HepG2 (cell line): ENCODE measurements around the gene PPM1F. TPM values are rescaled to one million over a fixed set of nuclear protein-coding genes. Genes with fewer than 3 reads are reported as not detected.

Experiments
- DMAP1 ChIP-seq: IDR thresholded peaks from 2 replicates; pipeline ENCODE4 v1.6.1; 2016
- HNRNPLL ChIP-seq: fragments of 200-400 bp; formaldehyde crosslinking; IDR thresholded peaks from 2 replicates; pipeline ENCODE4 v1.6.1; 2017; ENCODE audit warnings: mild to moderate bottlenecking, low read depth, low read length; ENCODE audit not compliant: poor library complexity, severe bottlenecking
- KDM6A ChIP-seq: IDR thresholded peaks from 2 replicates; pipeline ENCODE4 v1.6.1; 2016; ENCODE audit warnings: low read depth
- MAFK ChIP-seq, 2 experiments: IDR thresholded peaks in 1 of 2; conservative IDR thresholded peaks in 1 of 2; 2 replicates each; pipeline ENCODE4 v1.6.1; 2011; ENCODE audit warnings: improper control_type of control experiment in 2 of 2, low read length in 2 of 2
- PITX1 ChIP-seq: sonication (generic); formaldehyde crosslinking; IDR thresholded peaks from 2 replicates; pipeline ENCODE4 v1.5.1; 2020; ENCODE audit warnings: mild to moderate bottlenecking, missing genetic modification reagents
- POLR2A ChIP-seq, 2 experiments: IDR thresholded peaks; 2 replicates each; pipeline ENCODE4 v1.6.1; 2011; ENCODE audit warnings: low read depth in 2 of 2, low read length in 2 of 2, mild to moderate bottlenecking in 1 of 2, moderate library complexity in 1 of 2; ENCODE audit not compliant: insufficient read depth in 1 of 2
- RAD21 ChIP-seq: fragments of 450-650 bp; formaldehyde crosslinking; IDR thresholded peaks from 2 replicates; pipeline ENCODE4 v1.5.0; 2020; ENCODE audit warnings: mild to moderate bottlenecking
- RAD51 ChIP-seq: fragments of 450-650 bp; IDR thresholded peaks from 2 replicates; pipeline ENCODE4 v1.6.1; 2016; ENCODE audit warnings: borderline replicate concordance
- TEAD2 ChIP-seq: sonication (generic); formaldehyde crosslinking; IDR thresholded peaks from 2 replicates; pipeline ENCODE4 v1.9.0; 2021; ENCODE audit warnings: missing genetic modification reagents
- ZBTB3 ChIP-seq: sonication (generic); formaldehyde crosslinking; IDR thresholded peaks from 2 replicates; pipeline ENCODE4 v1.4.0; 2020; ENCODE audit warnings: low read depth, mild to moderate bottlenecking, moderate library complexity, missing genetic modification reagents, borderline replicate concordance
- ZFP37 ChIP-seq: sonication (generic); formaldehyde crosslinking; IDR thresholded peaks from 2 replicates; pipeline ENCODE4 v1.4.0; 2020; ENCODE audit warnings: missing genetic modification reagents, borderline replicate concordance
- ZFY ChIP-seq: sonication (generic); formaldehyde crosslinking; IDR thresholded peaks from 2 replicates; pipeline ENCODE4 v1.4.0; 2020; ENCODE audit warnings: missing genetic modification reagents
- ZNF10 ChIP-seq: sonication (generic); formaldehyde crosslinking; IDR thresholded peaks from 2 replicates; pipeline ENCODE4 v1.4.0; 2020; ENCODE audit warnings: mild to moderate bottlenecking, low read depth, missing genetic modification reagents, borderline replicate concordance
- ZNF101 ChIP-seq: sonication (generic); formaldehyde crosslinking; IDR thresholded peaks from 2 replicates; pipeline ENCODE4 v1.4.0; 2020; ENCODE audit warnings: mild to moderate bottlenecking, low read depth, missing genetic modification reagents, borderline replicate concordance
- ZNF264 ChIP-seq: sonication (generic); formaldehyde crosslinking; IDR thresholded peaks from 2 replicates; pipeline ENCODE4 v1.4.0; 2020; ENCODE audit warnings: missing genetic modification reagents
- ZNF326 ChIP-seq: sonication (generic); formaldehyde crosslinking; IDR thresholded peaks from 2 replicates; pipeline ENCODE4 v1.4.0; 2020; ENCODE audit warnings: missing genetic modification reagents, borderline replicate concordance
- ZNF44 ChIP-seq: sonication (generic); formaldehyde crosslinking; IDR thresholded peaks from 2 replicates; pipeline ENCODE4 v1.5.1; 2020; ENCODE audit warnings: mild to moderate bottlenecking, missing genetic modification reagents
- ZNF501 ChIP-seq: sonication (generic); formaldehyde crosslinking; IDR thresholded peaks from 2 replicates; pipeline ENCODE4 v1.5.1; 2020; ENCODE audit warnings: mild to moderate bottlenecking, moderate library complexity, missing genetic modification reagents
- polyA plus RNA-seq, 8 experiments: library from polyadenylated mRNA; depleted of rRNA in 3 of 8; stranded (reverse) in 7 of 8; unstranded in 1 of 8; fragments of >200 nt; fragmentation: Illumina TruSeq in 4 of 8; extraction: Trizol in 4 of 8; gene quantifications; 2 replicates each; pipeline versions ENCODE4 v1.2.1 to v1.2.3, GENCODE V29; 2011 to 2016; ENCODE audit warnings: low read depth in 4 of 8, missing spikeins in 1 of 8, mixed read lengths in 1 of 8; ENCODE audit not compliant: insufficient read depth in 1 of 8
- total RNA-seq, 5 experiments: library from RNA; depleted of rRNA; stranded (reverse); fragments of >200 nt; fragmentation: Illumina TruSeq; extraction: Trizol; gene quantifications; 2 replicates each; pipeline ENCODE4 v1.2.3, GENCODE V29; 2016; ENCODE audit warnings: low read depth in 1 of 5
- TF ChIP-seq, protein P1 (sequence below): sonication (generic); formaldehyde crosslinking; conservative IDR thresholded peaks from 2 replicates; pipeline ENCODE4 v1.8.0; 2022; ENCODE audit warnings: low read depth, missing genetic modification reagents
- TF ChIP-seq, protein P2 (sequence below): IDR thresholded peaks from 2 replicates; pipeline ENCODE4 v1.6.1; 2012; ENCODE audit warnings: inconsistent platforms
- TF ChIP-seq, protein P3 (sequence below): sonication (generic); formaldehyde crosslinking; IDR thresholded peaks from 2 replicates; pipeline ENCODE4 v1.4.0; 2020; ENCODE audit warnings: missing genetic modification reagents
- TF ChIP-seq, protein P4 (sequence below): conservative IDR thresholded peaks from 2 replicates; pipeline ENCODE4 v1.6.1; 2018; ENCODE audit warnings: missing genetic modification reagents
- TF ChIP-seq, protein P5 (sequence below): sonication (generic); formaldehyde crosslinking; IDR thresholded peaks from 2 replicates; pipeline ENCODE4 v1.5.0; 2020; ENCODE audit warnings: mild to moderate bottlenecking, missing genetic modification reagents
- TF ChIP-seq, protein P6 (sequence below): sonication (generic); formaldehyde crosslinking; IDR thresholded peaks from 2 replicates; pipeline ENCODE4 v1.8.0; 2022; ENCODE audit warnings: mild to moderate bottlenecking, missing genetic modification reagents; ENCODE audit not compliant: insufficient replicate concordance

PPM1F gene
- total and polyA plus RNA-seq, 2 of the 13 experiments (the other 11 are each of a cell fraction or from before 2014, with no cell fraction given), result 11.0 to 19.6 TPM

DNA sequence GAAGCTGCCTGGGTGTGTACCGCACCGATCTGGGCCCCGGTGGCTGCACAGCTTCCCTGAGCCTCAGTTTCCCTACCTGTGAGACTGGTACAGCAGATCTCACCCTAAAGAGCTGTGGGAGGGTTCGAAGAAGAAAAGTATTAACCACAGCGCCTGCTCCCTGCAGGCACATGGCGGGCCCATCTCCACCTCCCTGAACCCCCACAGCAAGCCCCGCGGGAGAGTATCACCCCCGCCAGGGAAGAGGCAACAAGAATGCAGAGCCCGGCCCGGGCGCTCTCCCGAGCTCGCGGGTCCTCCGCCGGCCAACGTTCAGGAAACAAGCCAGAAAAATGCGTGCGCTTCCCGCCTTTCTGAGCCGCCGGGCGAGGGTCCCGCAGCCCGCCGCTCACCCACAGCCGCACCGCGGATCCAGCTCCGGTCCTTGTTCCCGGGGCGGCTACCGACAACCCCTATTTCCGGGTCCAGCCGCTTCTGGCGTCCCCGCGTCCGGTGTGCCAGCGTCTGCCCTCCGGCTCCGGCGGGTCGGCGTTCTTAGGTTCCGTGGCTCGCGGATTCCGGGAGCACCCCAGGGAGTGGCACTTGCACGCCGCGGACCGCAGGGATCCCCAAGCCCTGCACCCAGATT, 29.8 kb upstream of the PPM1F start, which contains the start of gene TOP3B (continued):
- peak; percentile 35; the same call in 1 of the 2 replicates for TF ChIP-seq PITX1
- TF ChIP-seq POLR2A (IDR thresholded peaks at IDR 0.05; ENCODE audit: insufficient read depth in 1 of 2, low read depth in 2 of 2, low read length in 2 of 2), result peak; percentile 82 to 93
- TF ChIP-seq, protein P1, sequence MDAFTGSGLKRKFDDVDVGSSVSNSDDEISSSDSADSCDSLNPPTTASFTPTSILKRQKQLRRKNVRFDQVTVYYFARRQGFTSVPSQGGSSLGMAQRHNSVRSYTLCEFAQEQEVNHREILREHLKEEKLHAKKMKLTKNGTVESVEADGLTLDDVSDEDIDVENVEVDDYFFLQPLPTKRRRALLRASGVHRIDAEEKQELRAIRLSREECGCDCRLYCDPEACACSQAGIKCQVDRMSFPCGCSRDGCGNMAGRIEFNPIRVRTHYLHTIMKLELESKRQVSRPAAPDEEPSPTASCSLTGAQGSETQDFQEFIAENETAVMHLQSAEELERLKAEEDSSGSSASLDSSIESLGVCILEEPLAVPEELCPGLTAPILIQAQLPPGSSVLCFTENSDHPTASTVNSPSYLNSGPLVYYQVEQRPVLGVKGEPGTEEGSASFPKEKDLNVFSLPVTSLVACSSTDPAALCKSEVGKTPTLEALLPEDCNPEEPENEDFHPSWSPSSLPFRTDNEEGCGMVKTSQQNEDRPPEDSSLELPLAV (CRISPR knock-in tag), result no peak
- no peak for TF ChIP-seq ZNF326
- TF ChIP-seq, protein P2, sequence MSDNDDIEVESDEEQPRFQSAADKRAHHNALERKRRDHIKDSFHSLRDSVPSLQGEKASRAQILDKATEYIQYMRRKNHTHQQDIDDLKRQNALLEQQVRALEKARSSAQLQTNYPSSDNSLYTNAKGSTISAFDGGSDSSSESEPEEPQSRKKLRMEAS, result peak; percentile 65
- TF ChIP-seq, protein P3, sequence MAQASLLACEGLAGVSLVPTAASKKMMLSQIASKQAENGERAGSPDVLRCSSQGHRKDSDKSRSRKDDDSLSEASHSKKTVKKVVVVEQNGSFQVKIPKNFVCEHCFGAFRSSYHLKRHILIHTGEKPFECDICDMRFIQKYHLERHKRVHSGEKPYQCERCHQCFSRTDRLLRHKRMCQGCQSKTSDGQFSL (CRISPR knock-in tag), result no peak
- TF ChIP-seq ZNF10 (CRISPR knock-in tag), result no peak
- TF ChIP-seq, protein P4, sequence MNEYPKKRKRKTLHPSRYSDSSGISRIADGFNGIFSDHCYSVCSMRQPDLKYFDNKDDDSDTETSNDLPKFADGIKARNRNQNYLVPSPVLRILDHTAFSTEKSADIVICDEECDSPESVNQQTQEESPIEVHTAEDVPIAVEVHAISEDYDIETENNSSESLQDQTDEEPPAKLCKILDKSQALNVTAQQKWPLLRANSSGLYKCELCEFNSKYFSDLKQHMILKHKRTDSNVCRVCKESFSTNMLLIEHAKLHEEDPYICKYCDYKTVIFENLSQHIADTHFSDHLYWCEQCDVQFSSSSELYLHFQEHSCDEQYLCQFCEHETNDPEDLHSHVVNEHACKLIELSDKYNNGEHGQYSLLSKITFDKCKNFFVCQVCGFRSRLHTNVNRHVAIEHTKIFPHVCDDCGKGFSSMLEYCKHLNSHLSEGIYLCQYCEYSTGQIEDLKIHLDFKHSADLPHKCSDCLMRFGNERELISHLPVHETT (CRISPR knock-in tag), result peak; percentile 98
- no peak for TF ChIP-seq ZNF101 (CRISPR knock-in tag)
- peak; percentile 84 for TF ChIP-seq ZNF501 (CRISPR knock-in tag)
- TF ChIP-seq TEAD2, result no peak
- peak; percentile 94 for TF ChIP-seq DMAP1 (CRISPR knock-in tag)
- peak; percentile 71; the same call in 1 of the 2 replicates for TF ChIP-seq ZFY (CRISPR knock-in tag)
- 0 out of 2 replicates have a peak, but pooled peaks have one; percentile 30 for TF ChIP-seq ZBTB3
- TF ChIP-seq ZFP37, result no peak
- TF ChIP-seq ZNF264 (CRISPR knock-in tag), result peak; percentile 87
- TF ChIP-seq HNRNPLL, result peak; percentile 76
- TF ChIP-seq RAD51, result no peak
- TF ChIP-seq MAFK (conservative IDR thresholded peaks at IDR 0.05 in 1 of 2, IDR thresholded peaks at IDR 0.05 in 1 of 2; ENCODE audit: low read length in 2 of 2), result no peak
- TF ChIP-seq, protein P5, sequence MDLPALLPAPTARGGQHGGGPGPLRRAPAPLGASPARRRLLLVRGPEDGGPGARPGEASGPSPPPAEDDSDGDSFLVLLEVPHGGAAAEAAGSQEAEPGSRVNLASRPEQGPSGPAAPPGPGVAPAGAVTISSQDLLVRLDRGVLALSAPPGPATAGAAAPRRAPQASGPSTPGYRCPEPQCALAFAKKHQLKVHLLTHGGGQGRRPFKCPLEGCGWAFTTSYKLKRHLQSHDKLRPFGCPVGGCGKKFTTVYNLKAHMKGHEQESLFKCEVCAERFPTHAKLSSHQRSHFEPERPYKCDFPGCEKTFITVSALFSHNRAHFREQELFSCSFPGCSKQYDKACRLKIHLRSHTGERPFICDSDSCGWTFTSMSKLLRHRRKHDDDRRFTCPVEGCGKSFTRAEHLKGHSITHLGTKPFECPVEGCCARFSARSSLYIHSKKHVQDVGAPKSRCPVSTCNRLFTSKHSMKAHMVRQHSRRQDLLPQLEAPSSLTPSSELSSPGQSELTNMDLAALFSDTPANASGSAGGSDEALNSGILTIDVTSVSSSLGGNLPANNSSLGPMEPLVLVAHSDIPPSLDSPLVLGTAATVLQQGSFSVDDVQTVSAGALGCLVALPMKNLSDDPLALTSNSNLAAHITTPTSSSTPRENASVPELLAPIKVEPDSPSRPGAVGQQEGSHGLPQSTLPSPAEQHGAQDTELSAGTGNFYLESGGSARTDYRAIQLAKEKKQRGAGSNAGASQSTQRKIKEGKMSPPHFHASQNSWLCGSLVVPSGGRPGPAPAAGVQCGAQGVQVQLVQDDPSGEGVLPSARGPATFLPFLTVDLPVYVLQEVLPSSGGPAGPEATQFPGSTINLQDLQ (CRISPR knock-in tag), result no peak
- peak; percentile 73; the same call in 1 of the 2 replicates for TF ChIP-seq ZNF44 (CRISPR knock-in tag)
- no peak for TF ChIP-seq KDM6A
- peak; percentile 61 for TF ChIP-seq RAD21
- TF ChIP-seq, protein P6, sequence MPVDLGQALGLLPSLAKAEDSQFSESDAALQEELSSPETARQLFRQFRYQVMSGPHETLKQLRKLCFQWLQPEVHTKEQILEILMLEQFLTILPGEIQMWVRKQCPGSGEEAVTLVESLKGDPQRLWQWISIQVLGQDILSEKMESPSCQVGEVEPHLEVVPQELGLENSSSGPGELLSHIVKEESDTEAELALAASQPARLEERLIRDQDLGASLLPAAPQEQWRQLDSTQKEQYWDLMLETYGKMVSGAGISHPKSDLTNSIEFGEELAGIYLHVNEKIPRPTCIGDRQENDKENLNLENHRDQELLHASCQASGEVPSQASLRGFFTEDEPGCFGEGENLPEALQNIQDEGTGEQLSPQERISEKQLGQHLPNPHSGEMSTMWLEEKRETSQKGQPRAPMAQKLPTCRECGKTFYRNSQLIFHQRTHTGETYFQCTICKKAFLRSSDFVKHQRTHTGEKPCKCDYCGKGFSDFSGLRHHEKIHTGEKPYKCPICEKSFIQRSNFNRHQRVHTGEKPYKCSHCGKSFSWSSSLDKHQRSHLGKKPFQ, result no peak
